Measurements from ENCODE around the gene HINT1. TPM values are rescaled to one million over a fixed set of nuclear protein-coding genes. Genes with fewer than 3 reads are reported as not detected.

Gene HINT1
- total RNA-seq, 2 donors from 2014 or later = 316 to 358 TPM

- Mint-ChIP-seq H3K9me3 (no peaks in the 10 kb centered on the region), H3K36me3 (ENCODE audit: low read depth) (no peaks in the 10 kb centered on the region), H3K27me3 (no peaks in the 10 kb centered on the region), H3K27ac (no peak overlapping the region), H3K4me1 (no peaks in the 10 kb centered on the region), H3K4me3 (no peak overlapping the region)
- ATAC-seq (replicated peaks) = peak; percentile 55
Measured at GRCh38 chr5:131109540-131110255, 55.4 kb downstream of the HINT1 start.

Other genes with a start within 250 kb of the HINT1 start
- gene LYRM7, start 5.7 kb upstream of the HINT1 start, total RNA-seq = 10 to 100 TPM; 14.2 to 19.9 TPM
- gene CDC42SE2, start 98.8 kb upstream of the HINT1 start, total RNA-seq = 100 to 1,000 TPM; 107 to 110 TPM

All from activated T-helper 17 cell treated with anti-CD3 and anti-CD28 coated beads, Interleukin-2, amount 50 U/mL, for 72 hours (primary cell).